Measurements from ENCODE around the gene AKR1E2.

GRCh38 chr10:4813023-4813422 lies 13.0 kb upstream of the AKR1E2 start:
- TF ChIP-seq CTCF (IDR thresholded peaks at IDR 0.05) (no peak), POLR2A (IDR thresholded peaks at IDR 0.05) (no peak)
